WTC11 (cell line): ENCODE data around the gene CNTNAP2.
"Not testable (repeated sequence)": the region's sequence is repeated elsewhere in the genome, so short reads cannot be mapped to it uniquely, and the experiment has no call there.

Experiments
- HMGXB4 ChIP-seq: sonication (generic); formaldehyde crosslinking; IDR thresholded peaks from 2 replicates; pipeline ENCODE4 v1.8.1; 2023; ENCODE audit warnings: mild to moderate bottlenecking, moderate library complexity, missing genetic modification reagents
- SP1 ChIP-seq: sonication (generic); formaldehyde crosslinking; conservative IDR thresholded peaks from 2 replicates; pipeline ENCODE4 v1.8.1; 2022; ENCODE audit warnings: missing genetic modification reagents

DNA sequence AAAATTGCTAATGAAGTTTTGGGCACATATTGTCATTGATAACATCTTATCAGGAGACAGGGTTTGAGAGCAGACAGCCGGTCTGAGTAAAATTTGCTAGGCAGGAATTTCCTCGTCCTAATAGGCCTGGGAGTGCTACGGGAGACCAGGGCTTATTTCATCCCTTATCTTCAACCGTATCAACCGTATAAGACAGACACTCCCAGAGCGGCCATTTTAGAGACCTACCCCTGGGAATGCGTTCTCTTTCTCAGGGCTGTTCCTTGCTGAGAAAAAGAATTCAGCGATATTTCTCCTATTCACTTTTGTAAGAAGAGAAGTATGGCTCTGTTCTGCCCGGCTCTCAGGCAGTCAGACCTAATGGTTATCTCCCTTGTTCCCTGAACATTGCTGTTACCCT lies 74.8 kb downstream of the CNTNAP2 start:
- TF ChIP-seq HMGXB4, SP1 (CRISPR knock-in tag): not testable (repeated sequence)
